A549 (cell line): Measurements from ENCODE around the gene OR13H1. TPM values are rescaled to one million over a fixed set of nuclear protein-coding genes. Genes with fewer than 3 reads are reported as not detected.

Experiments used
- ATAC-seq, 2 experiments: fragments of 200-7000 bp in 1 of 2; fragments of >200 bp in 1 of 2; cut with Nextera tagmentation in 1 of 2; cut with Tn5 transposase in 1 of 2; 3 replicates each; pipeline versions ENCODE4 v1.8.0 to v1.9.1; 2018 to 2020; ENCODE audit warnings: mild to moderate bottlenecking in 1 of 2, moderate library complexity in 1 of 2
- CTCF ChIA-PET: fragments of 300-600 bp; sonication (Branson Sonifier 250); formaldehyde crosslinking; extraction: SDS; loops from one replicate; lab custom pipeline; 2021; ENCODE audit warnings: antibody characterized with exemption, inconsistent platforms; lab: Yijun Ruan, JAX
- POLR2A ChIA-PET: fragments of 350-600 bp; formaldehyde crosslinking; extraction: SDS; loops from one replicate; lab custom pipeline; 2021; ENCODE audit warnings: antibody characterized with exemption, inconsistent platforms; lab: Yijun Ruan, JAX
- DNase-seq, 2 experiments: peaks; one replicate each; pipeline versions ENCODE4 v3.0.0 to v3.0.0-alpha.2; 2011 to 2016; ENCODE audit warnings: low read depth in 1 of 2, low spot score in 1 of 2
- FAIRE-seq: peaks from 2 replicates; lab custom pipeline; 2011; peaks lifted over from hg19 to GRCh38; lab: Jason Lieb, UNC
- H3K27ac ChIP-seq, 2 experiments: fragments of >200 bp; sonication (Bioruptor Twin); formaldehyde crosslinking; 3 replicates each; pipeline ENCODE4 v1.5.1; 2016 to 2017
- H3K4me1 ChIP-seq: fragments of >200 bp; sonication (Bioruptor Twin); formaldehyde crosslinking; 3 replicates; pipeline ENCODE4 v1.6.1; 2016
- H3K4me2 ChIP-seq: fragments of >200 bp; sonication (Bioruptor Twin); formaldehyde crosslinking; 3 replicates; pipeline ENCODE4 v1.6.1; 2016
- H3K4me3 ChIP-seq: fragments of >200 bp; sonication (Bioruptor Twin); formaldehyde crosslinking; 3 replicates; pipeline ENCODE4 v1.5.1; 2016
- H3K9me3 ChIP-seq: fragments of >200 bp; sonication (Bioruptor Twin); formaldehyde crosslinking; 3 replicates; pipeline ENCODE4 v1.6.1; 2016
- CEBPB ChIP-seq, 2 experiments: fragments of >200 bp in 1 of 2; sonication (Bioruptor Twin) in 1 of 2; formaldehyde crosslinking in 1 of 2; IDR thresholded peaks; 2 replicates each; pipeline ENCODE4 v1.6.1; 2012 to 2016
- CHD2 ChIP-seq: fragments of 150-350 bp; IDR thresholded peaks from 2 replicates; pipeline ENCODE4 v1.6.1; 2014; ENCODE audit warnings: low read length; ENCODE audit not compliant: partially characterized antibody
- EP300 ChIP-seq, 2 experiments: fragments of >200 bp; sonication (Bioruptor Twin); formaldehyde crosslinking; IDR thresholded peaks; 2 replicates in 1 of 2; 3 replicates in 1 of 2; pipeline ENCODE4 v1.6.1; 2016 to 2017
- FOSL2 ChIP-seq, 2 experiments: fragments of 450-650 bp in 1 of 2; fragments of >200 bp in 1 of 2; sonication (Bioruptor Twin) in 1 of 2; formaldehyde crosslinking; IDR thresholded peaks; 2 replicates each; pipeline versions ENCODE4 v1.5.0 to v1.6.1; 2016 to 2020; ENCODE audit warnings: mild to moderate bottlenecking in 1 of 2, moderate library complexity in 1 of 2
- FOXS1 ChIP-seq: fragments of 250-450 bp; sonication (Bioruptor Pico); IDR thresholded peaks from 2 replicates; pipeline ENCODE4 v1.5.0; 2020; ENCODE audit warnings: mild to moderate bottlenecking, moderate library complexity
- GATA3 ChIP-seq: IDR thresholded peaks from 2 replicates; pipeline ENCODE4 v1.6.1; 2012; ENCODE audit warnings: borderline replicate concordance
- HEYL ChIP-seq: fragments of 250-450 bp; sonication (Bioruptor Pico); IDR thresholded peaks from 2 replicates; pipeline ENCODE4 v1.8.0; 2021; ENCODE audit warnings: mild to moderate bottlenecking, moderate library complexity
- HOXB5 ChIP-seq: fragments of 250-450 bp; sonication (Bioruptor Pico); IDR thresholded peaks from 2 replicates; pipeline ENCODE4 v1.5.0; 2020; ENCODE audit warnings: mild to moderate bottlenecking, moderate library complexity
- JUN ChIP-seq, 2 experiments: fragments of >200 bp; sonication (Bioruptor Twin); formaldehyde crosslinking; IDR thresholded peaks; 2 replicates in 1 of 2; 3 replicates in 1 of 2; pipeline ENCODE4 v1.6.1; 2016 to 2017
- JUNB ChIP-seq: fragments of >200 bp; sonication (Bioruptor Twin); formaldehyde crosslinking; IDR thresholded peaks from 2 replicates; pipeline ENCODE4 v1.6.1; 2016
- KDM1A ChIP-seq: fragments of 200-600 bp; sonication (generic); IDR thresholded peaks from 2 replicates; pipeline ENCODE4 v1.6.1; 2016; ENCODE audit warnings: low read depth, mild to moderate bottlenecking
- MAFK ChIP-seq: fragments of 450-650 bp; IDR thresholded peaks from 2 replicates; pipeline ENCODE4 v1.6.1; 2014; ENCODE audit not compliant: partially characterized antibody
- NR3C1 ChIP-seq: fragments of >200 bp; sonication (Bioruptor Twin); formaldehyde crosslinking; IDR thresholded peaks from 3 replicates; pipeline ENCODE4 v1.6.1; 2017
- POLR2AphosphoS2 ChIP-seq: conservative IDR thresholded peaks from 2 replicates; pipeline ENCODE4 v1.6.1; 2012; ENCODE audit warnings: low read length, improper control_type of control experiment, inconsistent platforms
- RAD21 ChIP-seq, 2 experiments: fragments of >200 bp in 1 of 2; sonication (Bioruptor Twin) in 1 of 2; formaldehyde crosslinking in 1 of 2; IDR thresholded peaks in 1 of 2; conservative IDR thresholded peaks in 1 of 2; 2 replicates in 1 of 2; 3 replicates in 1 of 2; pipeline ENCODE4 v1.6.1; 2012 to 2018; ENCODE audit warnings: inconsistent platforms in 1 of 2
- RFX5 ChIP-seq: fragments of 450-650 bp; IDR thresholded peaks from 2 replicates; pipeline ENCODE4 v1.7.1; 2014; ENCODE audit warnings: antibody characterized with exemption, mild to moderate bottlenecking, moderate library complexity
- RNF2 ChIP-seq: fragments of 200-600 bp; sonication (generic); IDR thresholded peaks from 2 replicates; pipeline ENCODE4 v1.6.1; 2016; ENCODE audit warnings: low read depth, mild to moderate bottlenecking, antibody characterized with exemption, moderate library complexity, borderline replicate concordance
- TFCP2L1 ChIP-seq: fragments of 250-450 bp; sonication (Bioruptor Pico); IDR thresholded peaks from 2 replicates; pipeline ENCODE4 v1.5.0; 2021; ENCODE audit warnings: mild to moderate bottlenecking
- ZC3H11A ChIP-seq: fragments of 450-650 bp; IDR thresholded peaks from 2 replicates; pipeline ENCODE4 v1.6.1; 2014; ENCODE audit warnings: antibody characterized with exemption, mild to moderate bottlenecking
- ZNF302 ChIP-seq: fragments of 250-450 bp; sonication (Bioruptor Pico); IDR thresholded peaks from 2 replicates; pipeline ENCODE4 v1.9.0; 2021; ENCODE audit warnings: inconsistent platforms, mild to moderate bottlenecking, moderate library complexity
- ZSCAN20 ChIP-seq: fragments of 250-450 bp; sonication (Bioruptor Pico); IDR thresholded peaks from 2 replicates; pipeline ENCODE4 v1.8.0; 2022; ENCODE audit warnings: mild to moderate bottlenecking, moderate library complexity
- WGBS: methylation state at CpG from one replicate; pipeline ENCODE4 v1.1.6; 2017; ENCODE audit errors: missing lambda C conversion rate; 5-methylcytosine and 5-hydroxymethylcytosine counted together
- polyA plus RNA-seq, 4 experiments: library from polyadenylated mRNA; depleted of rRNA in 3 of 4; stranded (reverse); fragments of >200 nt; fragmentation: RNase III in 1 of 4; extraction: RNeasy Plus Mini Kit Qiagen cat#74134 plus additional on column Dnase treatment in 1 of 4; gene quantifications; 2 replicates in 3 of 4; 3 replicates in 1 of 4; pipeline ENCODE4 v1.2.3, GENCODE V29; 2011 to 2017
- TF ChIP-seq, protein P1 (sequence below): IDR thresholded peaks from 2 replicates; pipeline ENCODE4 v1.6.1; 2012
- TF ChIP-seq, protein P2 (sequence below): fragments of 250-450 bp; sonication (Bioruptor Pico); IDR thresholded peaks from 2 replicates; pipeline ENCODE4 v1.5.0; 2021; ENCODE audit warnings: mild to moderate bottlenecking, moderate library complexity, borderline replicate concordance
- TF ChIP-seq, protein P3 (sequence below): fragments of >200 bp; sonication (Bioruptor Twin); formaldehyde crosslinking; IDR thresholded peaks from 3 replicates; pipeline ENCODE4 v1.6.1; 2016
- TF ChIP-seq, protein P4 (sequence below): fragments of >200 bp; sonication (Bioruptor Twin); formaldehyde crosslinking; IDR thresholded peaks from 3 replicates; pipeline ENCODE4 v1.5.1; 2016
- TF ChIP-seq, protein P5 (sequence below): fragments of 250-450 bp; sonication (Bioruptor Pico); IDR thresholded peaks from 2 replicates; pipeline ENCODE4 v1.5.0; 2020; ENCODE audit warnings: low read depth, mild to moderate bottlenecking, moderate library complexity

The OR13H1 gene
- polyA plus RNA-seq, 2 of the 4 experiments (the other 2 are of a cell fraction) = not detected

DNA sequence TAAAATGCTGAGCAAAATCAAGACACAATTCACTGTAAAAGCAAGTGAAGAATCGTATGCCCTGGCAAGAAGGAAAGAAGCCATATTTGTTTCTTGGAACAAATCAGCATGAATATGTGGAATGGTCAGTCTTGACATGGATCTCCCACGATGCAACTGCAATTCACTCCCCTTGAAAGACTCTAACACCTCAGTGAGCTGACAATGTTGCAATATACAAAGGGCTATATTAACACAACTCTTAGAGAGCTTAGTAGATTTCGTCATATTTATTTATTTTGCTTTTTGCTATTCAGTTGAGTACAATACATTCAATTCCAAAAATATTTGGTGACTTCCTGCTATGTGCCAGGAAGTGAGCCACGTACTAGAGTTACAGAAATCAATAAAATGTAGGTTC, 14.7 kb downstream of the OR13H1 start:
- ATAC-seq (no peak), DNase-seq (no peak), FAIRE-seq (peak; percentile 91)
- Histone ChIP-seq H3K4me2 (no peak overlapping the region), H3K4me1 (peaks cover 4% of the 10 kb centered on the region; the same call in 2 of the 3 replicates), H3K9me3 (no peaks in the 10 kb centered on the region), H3K4me3 (no peak overlapping the region), H3K27ac (no peak overlapping the region)
- TF ChIP-seq HEYL (CRISPR knock-in tag) (no peak), NR3C1 (no peak), POLR2AphosphoS2 (no peak), CEBPB (IDR thresholded peaks at IDR 0.05) (no peak), RNF2 (no peak), FOSL2 (IDR thresholded peaks at IDR 0.05) (no peak), FOSL2 (CRISPR knock-in tag; IDR thresholded peaks at IDR 0.05) (no peak), HOXB5 (CRISPR knock-in tag) (no peak), ZSCAN20 (CRISPR knock-in tag) (no peak), JUNB (no peak), KDM1A (no peak)
- TF ChIP-seq, protein P1, sequence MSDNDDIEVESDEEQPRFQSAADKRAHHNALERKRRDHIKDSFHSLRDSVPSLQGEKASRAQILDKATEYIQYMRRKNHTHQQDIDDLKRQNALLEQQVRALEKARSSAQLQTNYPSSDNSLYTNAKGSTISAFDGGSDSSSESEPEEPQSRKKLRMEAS = no peak
- TF ChIP-seq, protein P2, sequence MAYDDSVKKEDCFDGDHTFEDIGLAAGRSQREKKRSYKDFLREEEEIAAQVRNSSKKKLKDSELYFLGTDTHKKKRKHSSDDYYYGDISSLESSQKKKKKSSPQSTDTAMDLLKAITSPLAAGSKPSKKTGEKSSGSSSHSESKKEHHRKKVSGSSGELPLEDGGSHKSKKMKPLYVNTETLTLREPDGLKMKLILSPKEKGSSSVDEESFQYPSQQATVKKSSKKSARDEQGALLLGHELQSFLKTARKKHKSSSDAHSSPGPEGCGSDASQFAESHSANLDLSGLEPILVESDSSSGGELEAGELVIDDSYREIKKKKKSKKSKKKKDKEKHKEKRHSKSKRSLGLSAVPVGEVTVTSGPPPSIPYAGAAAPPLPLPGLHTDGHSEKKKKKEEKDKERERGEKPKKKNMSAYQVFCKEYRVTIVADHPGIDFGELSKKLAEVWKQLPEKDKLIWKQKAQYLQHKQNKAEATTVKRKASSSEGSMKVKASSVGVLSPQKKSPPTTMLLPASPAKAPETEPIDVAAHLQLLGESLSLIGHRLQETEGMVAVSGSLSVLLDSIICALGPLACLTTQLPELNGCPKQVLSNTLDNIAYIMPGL (CRISPR knock-in tag) = no peak
- TF ChIP-seq, protein P3, sequence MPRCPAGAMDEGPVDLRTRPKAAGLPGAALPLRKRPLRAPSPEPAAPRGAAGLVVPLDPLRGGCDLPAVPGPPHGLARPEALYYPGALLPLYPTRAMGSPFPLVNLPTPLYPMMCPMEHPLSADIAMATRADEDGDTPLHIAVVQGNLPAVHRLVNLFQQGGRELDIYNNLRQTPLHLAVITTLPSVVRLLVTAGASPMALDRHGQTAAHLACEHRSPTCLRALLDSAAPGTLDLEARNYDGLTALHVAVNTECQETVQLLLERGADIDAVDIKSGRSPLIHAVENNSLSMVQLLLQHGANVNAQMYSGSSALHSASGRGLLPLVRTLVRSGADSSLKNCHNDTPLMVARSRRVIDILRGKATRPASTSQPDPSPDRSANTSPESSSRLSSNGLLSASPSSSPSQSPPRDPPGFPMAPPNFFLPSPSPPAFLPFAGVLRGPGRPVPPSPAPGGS = no peak
- POLR2A ChIA-PET = no interaction called here
- CTCF ChIA-PET = interaction anchor here (0.6 kb wide), 1 partner anchor 15 kb away, joined by 3 read pairs; no protein-coding TSS in a partner anchor
- 86% methylated on average over 4 of the region's 4 CpGs for WGBS

DNA sequence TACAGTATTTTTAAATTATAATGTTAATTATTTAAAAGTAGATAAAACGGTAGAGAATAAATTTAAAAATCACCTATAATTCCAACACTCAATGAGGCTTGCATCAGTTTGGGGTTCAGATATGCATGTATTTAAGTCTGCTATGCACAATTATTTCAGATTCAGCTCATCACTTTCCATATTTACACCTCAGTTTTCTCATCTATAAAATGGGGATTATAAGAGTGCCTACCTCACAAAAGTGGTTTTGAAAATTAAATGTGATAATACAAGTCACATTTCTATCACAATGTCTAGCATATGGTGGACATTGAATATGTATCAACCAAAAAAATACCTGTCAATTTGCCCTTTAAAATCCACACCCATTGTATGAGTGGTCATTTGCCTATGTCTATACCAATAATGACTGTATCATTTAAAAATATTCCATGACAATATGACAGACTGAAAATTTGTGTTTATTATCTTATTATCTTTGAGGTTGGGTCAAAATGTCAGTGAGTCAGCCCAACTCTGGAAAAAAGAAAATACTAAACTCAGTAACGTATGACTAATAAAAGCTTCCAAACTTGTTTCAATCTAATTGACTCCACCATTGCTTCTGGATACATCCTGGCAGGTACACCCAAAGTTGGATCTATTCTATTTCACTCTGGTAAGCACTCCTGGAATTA, 20.8 kb downstream of the OR13H1 start:
- no peak for ATAC-seq
- peaks cover 35% of the 10 kb centered on the region for H3K4me1 ChIP-seq
- DNase-seq = no peak
- 49% methylated on average over 2 of the region's 2 CpGs for WGBS
- H3K4me3 ChIP-seq = no peak overlapping the region
- ChIA-PET POLR2A (no interaction called here), CTCF (interaction anchor here (1.5 kb wide), 1 partner anchor 15 kb away, joined by 5 read pairs; no protein-coding TSS in a partner anchor)
- H3K9me3 ChIP-seq = no peaks in the 10 kb centered on the region
- H3K27ac ChIP-seq = no peak overlapping the region
- no peak for TF ChIP-seq CHD2
- peak; percentile 27; the same call in 1 of the 2 replicates for TF ChIP-seq JUNB
- 0 out of 2 replicates have a peak, but pooled peaks have one; percentile 49 for TF ChIP-seq KDM1A
- no peak for TF ChIP-seq FOSL2 (IDR thresholded peaks at IDR 0.05)
- peak; percentile 34; the same call in 1 of the 2 replicates for TF ChIP-seq FOSL2 (CRISPR knock-in tag; IDR thresholded peaks at IDR 0.05)
- peak; percentile 49; the same call in 1 of the 2 replicates for TF ChIP-seq GATA3
- peak; percentile 61 for FAIRE-seq
- H3K4me2 ChIP-seq = peak overlapping the region; percentile 72

DNA sequence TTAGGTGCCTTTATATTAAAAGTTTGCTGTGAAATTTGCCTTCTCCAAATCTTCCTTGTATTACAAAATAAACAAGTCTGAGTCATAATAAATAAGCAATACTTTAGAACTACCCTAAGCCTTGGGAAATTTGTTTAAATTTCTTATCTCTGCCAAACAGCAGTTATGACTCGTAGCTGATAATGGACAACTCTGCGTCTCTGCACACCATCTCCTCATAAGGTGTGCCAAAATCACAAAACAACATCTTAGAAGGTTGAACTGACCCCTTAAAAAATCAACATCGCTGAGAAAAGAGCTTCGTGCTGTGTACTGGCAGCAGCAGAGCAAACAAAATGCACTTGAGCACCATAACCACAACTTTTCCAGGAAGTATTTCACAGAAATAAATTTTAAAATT, 22.0 kb downstream of the OR13H1 start:
- peak overlapping the region; percentile 72 for H3K4me2 ChIP-seq
- 1% methylated on average over 4 of the region's 4 CpGs for WGBS
- peaks cover 6% of the 10 kb centered on the region; the same call in 1 of the 3 replicates for H3K9me3 ChIP-seq
- ChIA-PET POLR2A (interaction anchor here (0.6 kb wide), 1 partner anchor 189 kb away, joined by 3 read pairs; no protein-coding TSS in a partner anchor), CTCF (interaction anchor here (1.5 kb wide), 1 partner anchor 16 kb away, joined by 5 read pairs; no protein-coding TSS in a partner anchor)
- peak; percentile 100 for FAIRE-seq
- peaks cover 37% of the 10 kb centered on the region for H3K4me1 ChIP-seq
- H3K27ac ChIP-seq = peak overlapping the region; percentile 2 to 54; a peak in 2 of 6 replicates
- peak; percentile 5 to 82 for DNase-seq
- H3K4me3 ChIP-seq = no peak overlapping the region
- ATAC-seq = peak; percentile 73 to 93; a peak in 5 of 6 replicates
- TF ChIP-seq RFX5 = no peak
- TF ChIP-seq EP300 (IDR thresholded peaks at IDR 0.05) = peak; percentile 19 to 27; a peak in 2 of 5 replicates
- no peak for TF ChIP-seq ZNF302 (CRISPR knock-in tag)
- TF ChIP-seq, protein P1 = peak; percentile 32; the same call in 1 of the 2 replicates
- TF ChIP-seq GATA3 = peak; percentile 97
- TF ChIP-seq FOXS1 (CRISPR knock-in tag) = no peak
- TF ChIP-seq, protein P4, sequence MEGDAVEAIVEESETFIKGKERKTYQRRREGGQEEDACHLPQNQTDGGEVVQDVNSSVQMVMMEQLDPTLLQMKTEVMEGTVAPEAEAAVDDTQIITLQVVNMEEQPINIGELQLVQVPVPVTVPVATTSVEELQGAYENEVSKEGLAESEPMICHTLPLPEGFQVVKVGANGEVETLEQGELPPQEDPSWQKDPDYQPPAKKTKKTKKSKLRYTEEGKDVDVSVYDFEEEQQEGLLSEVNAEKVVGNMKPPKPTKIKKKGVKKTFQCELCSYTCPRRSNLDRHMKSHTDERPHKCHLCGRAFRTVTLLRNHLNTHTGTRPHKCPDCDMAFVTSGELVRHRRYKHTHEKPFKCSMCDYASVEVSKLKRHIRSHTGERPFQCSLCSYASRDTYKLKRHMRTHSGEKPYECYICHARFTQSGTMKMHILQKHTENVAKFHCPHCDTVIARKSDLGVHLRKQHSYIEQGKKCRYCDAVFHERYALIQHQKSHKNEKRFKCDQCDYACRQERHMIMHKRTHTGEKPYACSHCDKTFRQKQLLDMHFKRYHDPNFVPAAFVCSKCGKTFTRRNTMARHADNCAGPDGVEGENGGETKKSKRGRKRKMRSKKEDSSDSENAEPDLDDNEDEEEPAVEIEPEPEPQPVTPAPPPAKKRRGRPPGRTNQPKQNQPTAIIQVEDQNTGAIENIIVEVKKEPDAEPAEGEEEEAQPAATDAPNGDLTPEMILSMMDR = no peak
- no peak for TF ChIP-seq ZC3H11A
- TF ChIP-seq RAD21 (conservative IDR thresholded peaks at IDR 0.05 in 1 of 2, IDR thresholded peaks at IDR 0.05 in 1 of 2) = no peak; a peak in 1 of 5 replicates
- TF ChIP-seq, protein P5, sequence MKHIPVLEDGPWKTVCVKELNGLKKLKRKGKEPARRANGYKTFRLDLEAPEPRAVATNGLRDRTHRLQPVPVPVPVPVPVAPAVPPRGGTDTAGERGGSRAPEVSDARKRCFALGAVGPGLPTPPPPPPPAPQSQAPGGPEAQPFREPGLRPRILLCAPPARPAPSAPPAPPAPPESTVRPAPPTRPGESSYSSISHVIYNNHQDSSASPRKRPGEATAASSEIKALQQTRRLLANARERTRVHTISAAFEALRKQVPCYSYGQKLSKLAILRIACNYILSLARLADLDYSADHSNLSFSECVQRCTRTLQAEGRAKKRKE (CRISPR knock-in tag) = no peak
- no peak for TF ChIP-seq MAFK
- peak; percentile 44 to 70; a peak in 1 of 5 replicates for TF ChIP-seq JUN (IDR thresholded peaks at IDR 0.05)
- no peak for TF ChIP-seq TFCP2L1
